K562 (cell line): ENCODE data around the gene RARRES2.

Experiments used
- CHD2 ChIP-seq: IDR thresholded peaks from 2 replicates; pipeline ENCODE4 v1.6.1; 2011; ENCODE audit warnings: low read depth, low read length
- GATAD2A ChIP-seq: fragments of 450-650 bp; IDR thresholded peaks from 2 replicates; pipeline ENCODE4 v1.6.1; 2017
- KDM1A ChIP-seq, 2 experiments: fragments of 450-650 bp; IDR thresholded peaks; 2 replicates each; pipeline ENCODE4 v1.6.1; 2016; ENCODE audit warnings: mild to moderate bottlenecking in 2 of 2
- MXI1 ChIP-seq: IDR thresholded peaks from 2 replicates; pipeline ENCODE4 v1.6.1; 2011; ENCODE audit warnings: low read depth, mild to moderate bottlenecking, improper control_type of control experiment, low read length
- SMARCB1 ChIP-seq: IDR thresholded peaks from 2 replicates; pipeline ENCODE4 v1.6.1; 2011; ENCODE audit warnings: improper control_type of control experiment, low read depth; ENCODE audit not compliant: insufficient read length
- TF ChIP-seq, protein P1 (sequence below): fragments of 450-650 bp; IDR thresholded peaks from 2 replicates; pipeline ENCODE4 v1.6.1; 2016; ENCODE audit warnings: borderline replicate concordance
- TF ChIP-seq, protein P2 (sequence below): sonication (generic); formaldehyde crosslinking; IDR thresholded peaks from 2 replicates; pipeline ENCODE4 v1.9.0; 2022; ENCODE audit warnings: mild to moderate bottlenecking, missing genetic modification reagents

DNA sequence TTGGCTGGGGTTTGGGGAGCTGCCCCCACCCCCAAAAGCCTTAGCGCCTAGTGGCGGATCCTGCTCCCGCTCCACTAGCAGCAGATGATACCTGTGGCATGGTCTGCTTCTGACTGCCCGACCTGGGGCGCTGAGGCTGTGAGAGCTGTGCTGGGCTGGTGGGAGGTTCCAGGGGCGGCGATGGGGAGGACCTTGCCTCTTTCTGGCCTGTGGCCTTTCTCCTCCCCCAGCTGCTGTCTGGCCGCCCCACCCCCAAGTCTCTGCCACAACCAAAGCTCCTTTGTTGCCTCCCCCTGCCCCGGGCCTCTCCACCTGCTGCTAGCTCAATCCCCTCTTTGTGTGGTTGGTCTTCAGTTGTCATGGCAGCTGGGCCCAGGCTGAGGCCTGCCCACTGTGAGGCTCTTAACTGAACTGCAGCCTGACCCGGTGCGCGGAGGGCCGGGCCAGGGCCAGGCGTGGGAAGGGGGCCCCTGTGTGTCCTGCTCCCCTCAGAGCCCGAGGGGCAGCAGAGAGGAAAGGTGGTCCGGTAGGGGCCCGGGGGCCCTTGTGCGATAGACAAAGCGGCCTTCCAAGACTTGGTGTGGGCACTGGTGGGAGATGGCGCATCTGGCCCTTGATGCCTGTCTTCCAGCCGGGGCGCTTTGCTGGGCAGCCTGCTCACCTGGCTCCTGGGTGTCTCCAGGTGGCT, 42.4 kb upstream of the RARRES2 start:
- TF ChIP-seq GATAD2A (no peak), MXI1 (no peak), SMARCB1 (no peak), KDM1A (IDR thresholded peaks at IDR 0.05) (no peak), CHD2 (no peak)
- TF ChIP-seq, protein P1, sequence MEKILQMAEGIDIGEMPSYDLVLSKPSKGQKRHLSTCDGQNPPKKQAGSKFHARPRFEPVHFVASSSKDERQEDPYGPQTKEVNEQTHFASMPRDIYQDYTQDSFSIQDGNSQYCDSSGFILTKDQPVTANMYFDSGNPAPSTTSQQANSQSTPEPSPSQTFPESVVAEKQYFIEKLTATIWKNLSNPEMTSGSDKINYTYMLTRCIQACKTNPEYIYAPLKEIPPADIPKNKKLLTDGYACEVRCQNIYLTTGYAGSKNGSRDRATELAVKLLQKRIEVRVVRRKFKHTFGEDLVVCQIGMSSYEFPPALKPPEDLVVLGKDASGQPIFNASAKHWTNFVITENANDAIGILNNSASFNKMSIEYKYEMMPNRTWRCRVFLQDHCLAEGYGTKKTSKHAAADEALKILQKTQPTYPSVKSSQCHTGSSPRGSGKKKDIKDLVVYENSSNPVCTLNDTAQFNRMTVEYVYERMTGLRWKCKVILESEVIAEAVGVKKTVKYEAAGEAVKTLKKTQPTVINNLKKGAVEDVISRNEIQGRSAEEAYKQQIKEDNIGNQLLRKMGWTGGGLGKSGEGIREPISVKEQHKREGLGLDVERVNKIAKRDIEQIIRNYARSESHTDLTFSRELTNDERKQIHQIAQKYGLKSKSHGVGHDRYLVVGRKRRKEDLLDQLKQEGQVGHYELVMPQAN, result no peak
- TF ChIP-seq, protein P2, sequence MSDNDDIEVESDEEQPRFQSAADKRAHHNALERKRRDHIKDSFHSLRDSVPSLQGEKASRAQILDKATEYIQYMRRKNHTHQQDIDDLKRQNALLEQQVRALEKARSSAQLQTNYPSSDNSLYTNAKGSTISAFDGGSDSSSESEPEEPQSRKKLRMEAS (CRISPR knock-in tag), result 0 out of 2 replicates have a peak, but pooled peaks have one; percentile 12
